K562 (cell line): Measurements from ENCODE around the gene SLC22A23. TPM values are rescaled to one million over a fixed set of nuclear protein-coding genes. Genes with fewer than 3 reads are reported as not detected.

Experiments
- ESRRA ChIP-seq: fragments of 450-650 bp; IDR thresholded peaks from 2 replicates; pipeline ENCODE4 v1.6.1; 2014; ENCODE audit warnings: low read depth, mild to moderate bottlenecking, moderate library complexity, borderline replicate concordance
- ETV1 ChIP-seq: fragments of 450-650 bp; conservative IDR thresholded peaks from 2 replicates; pipeline ENCODE4 v1.6.1; 2016; ENCODE audit warnings: missing genetic modification characterization, control low read depth, low read depth, missing compliant biosample characterization
- RAD51 ChIP-seq: fragments of 450-650 bp; IDR thresholded peaks from 2 replicates; pipeline ENCODE4 v1.7.1; 2016; ENCODE audit warnings: low read depth, mild to moderate bottlenecking, borderline replicate concordance
- ZNF263 ChIP-seq: sonication (generic); formaldehyde crosslinking; IDR thresholded peaks from 2 replicates; pipeline ENCODE4 v1.8.0; 2022; ENCODE audit warnings: mild to moderate bottlenecking, missing genetic modification reagents, borderline replicate concordance
- polyA plus RNA-seq, 8 experiments: library from polyadenylated mRNA; depleted of rRNA in 4 of 8; stranded (reverse) in 5 of 8; unstranded in 3 of 8; fragments of >200 nt; fragmentation: Nextera tagmentation in 2 of 8; fragmentation: Illumina TruSeq in 1 of 8; extraction: Ambion mirVana in 2 of 8; extraction: Trizol in 1 of 8; gene quantifications; 2 replicates each; pipeline versions ENCODE4 v1.2.1 to v1.2.3, GENCODE V29; 2011 to 2014; ENCODE audit warnings: inconsistent platforms in 1 of 8, missing spikeins in 1 of 8
- total RNA-seq, 7 experiments: library from RNA; depleted of rRNA in 6 of 7; stranded (reverse); fragments of >200 nt in 6 of 7; fragmentation: Illumina TruSeq in 2 of 7; extraction: Trizol in 2 of 7; gene quantifications; 2 replicates each; pipeline versions ENCODE4 v1.2.1 to v1.2.3, GENCODE V29; 2011 to 2021; ENCODE audit warnings: low replicate concordance in 1 of 7
- TF ChIP-seq, protein P1 (sequence below): sonication (generic); formaldehyde crosslinking; IDR thresholded peaks from 2 replicates; pipeline ENCODE4 v1.8.1; 2023; ENCODE audit warnings: mild to moderate bottlenecking, missing genetic modification reagents
- TF ChIP-seq, protein P2 (sequence below): fragments of 450-650 bp; IDR thresholded peaks from 2 replicates; pipeline ENCODE4 v1.6.1; 2016; ENCODE audit warnings: mild to moderate bottlenecking, moderate library complexity
- TF ChIP-seq, protein P3 (sequence below): fragments of 450-650 bp; IDR thresholded peaks from 2 replicates; pipeline ENCODE4 v1.6.1; 2016
- TF ChIP-seq, protein P4 (sequence below): sonication (generic); formaldehyde crosslinking; IDR thresholded peaks from 2 replicates; pipeline ENCODE4 v1.9.0; 2022; ENCODE audit warnings: mild to moderate bottlenecking, missing genetic modification reagents

SLC22A23 gene
- total and polyA plus RNA-seq, 9 of the 15 experiments (the other 6 are each of a cell fraction or from before 2014, with no cell fraction given): 0.30 to 8.7 (median 2.5) TPM

DNA sequence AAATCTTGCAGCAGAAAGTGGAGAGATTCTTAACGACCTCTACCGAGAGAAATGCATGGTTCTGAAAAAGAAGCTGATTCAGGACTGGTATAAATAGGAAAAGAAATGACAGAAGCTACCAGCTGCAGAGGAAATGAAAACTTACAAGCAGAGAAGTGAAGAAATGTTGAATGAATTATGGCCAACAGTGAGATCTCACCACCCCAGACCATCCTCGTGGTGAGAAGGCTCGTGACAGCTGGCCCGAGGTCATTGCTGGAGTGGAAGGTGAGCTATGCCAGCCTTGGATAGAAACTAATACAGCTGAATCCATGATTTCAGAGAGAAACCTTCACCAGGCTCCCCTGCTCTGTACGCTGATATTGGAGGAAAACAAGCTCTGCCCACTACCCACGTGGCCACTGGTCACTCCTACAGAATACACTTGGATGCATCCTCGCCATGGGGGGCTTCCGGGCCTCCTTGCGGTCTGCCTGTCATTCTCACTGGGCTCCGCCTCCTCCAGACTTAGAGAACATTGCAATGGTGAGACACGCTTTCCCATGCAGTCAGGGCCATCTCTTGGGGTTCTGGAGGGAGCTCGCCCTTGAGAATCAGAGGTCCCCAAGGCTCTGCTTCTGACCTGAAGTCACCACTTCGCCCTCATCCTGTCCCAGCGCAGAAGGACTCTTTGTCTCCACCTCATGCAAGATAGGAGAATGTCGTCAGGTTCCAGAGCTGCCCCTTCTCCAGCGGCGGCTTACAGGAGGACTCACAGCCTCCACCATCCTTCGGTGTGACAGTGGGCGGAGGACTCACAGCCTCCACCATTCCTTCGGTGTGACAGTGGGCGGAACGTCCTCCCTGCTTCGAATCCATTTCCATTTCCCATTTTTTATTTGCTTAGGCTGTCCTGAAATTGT lies 218.8 kb downstream of the SLC22A23 start (continued):
- TF ChIP-seq, protein P1, sequence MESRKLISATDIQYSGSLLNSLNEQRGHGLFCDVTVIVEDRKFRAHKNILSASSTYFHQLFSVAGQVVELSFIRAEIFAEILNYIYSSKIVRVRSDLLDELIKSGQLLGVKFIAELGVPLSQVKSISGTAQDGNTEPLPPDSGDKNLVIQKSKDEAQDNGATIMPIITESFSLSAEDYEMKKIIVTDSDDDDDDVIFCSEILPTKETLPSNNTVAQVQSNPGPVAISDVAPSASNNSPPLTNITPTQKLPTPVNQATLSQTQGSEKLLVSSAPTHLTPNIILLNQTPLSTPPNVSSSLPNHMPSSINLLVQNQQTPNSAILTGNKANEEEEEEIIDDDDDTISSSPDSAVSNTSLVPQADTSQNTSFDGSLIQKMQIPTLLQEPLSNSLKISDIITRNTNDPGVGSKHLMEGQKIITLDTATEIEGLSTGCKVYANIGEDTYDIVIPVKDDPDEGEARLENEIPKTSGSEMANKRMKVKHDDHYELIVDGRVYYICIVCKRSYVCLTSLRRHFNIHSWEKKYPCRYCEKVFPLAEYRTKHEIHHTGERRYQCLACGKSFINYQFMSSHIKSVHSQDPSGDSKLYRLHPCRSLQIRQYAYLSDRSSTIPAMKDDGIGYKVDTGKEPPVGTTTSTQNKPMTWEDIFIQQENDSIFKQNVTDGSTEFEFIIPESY (CRISPR knock-in tag): peak; percentile 76; the same call in 1 of the 2 replicates
- TF ChIP-seq ESRRA (0 out of 2 replicates have a peak, but pooled peaks have one; percentile 17), ETV1 (0 out of 2 replicates have a peak, but pooled peaks have one; percentile 5), RAD51 (peak; percentile 17; the same call in 1 of the 2 replicates), ZNF263 (CRISPR knock-in tag) (peak; percentile 3; the same call in 1 of the 2 replicates)
- TF ChIP-seq, protein P2, sequence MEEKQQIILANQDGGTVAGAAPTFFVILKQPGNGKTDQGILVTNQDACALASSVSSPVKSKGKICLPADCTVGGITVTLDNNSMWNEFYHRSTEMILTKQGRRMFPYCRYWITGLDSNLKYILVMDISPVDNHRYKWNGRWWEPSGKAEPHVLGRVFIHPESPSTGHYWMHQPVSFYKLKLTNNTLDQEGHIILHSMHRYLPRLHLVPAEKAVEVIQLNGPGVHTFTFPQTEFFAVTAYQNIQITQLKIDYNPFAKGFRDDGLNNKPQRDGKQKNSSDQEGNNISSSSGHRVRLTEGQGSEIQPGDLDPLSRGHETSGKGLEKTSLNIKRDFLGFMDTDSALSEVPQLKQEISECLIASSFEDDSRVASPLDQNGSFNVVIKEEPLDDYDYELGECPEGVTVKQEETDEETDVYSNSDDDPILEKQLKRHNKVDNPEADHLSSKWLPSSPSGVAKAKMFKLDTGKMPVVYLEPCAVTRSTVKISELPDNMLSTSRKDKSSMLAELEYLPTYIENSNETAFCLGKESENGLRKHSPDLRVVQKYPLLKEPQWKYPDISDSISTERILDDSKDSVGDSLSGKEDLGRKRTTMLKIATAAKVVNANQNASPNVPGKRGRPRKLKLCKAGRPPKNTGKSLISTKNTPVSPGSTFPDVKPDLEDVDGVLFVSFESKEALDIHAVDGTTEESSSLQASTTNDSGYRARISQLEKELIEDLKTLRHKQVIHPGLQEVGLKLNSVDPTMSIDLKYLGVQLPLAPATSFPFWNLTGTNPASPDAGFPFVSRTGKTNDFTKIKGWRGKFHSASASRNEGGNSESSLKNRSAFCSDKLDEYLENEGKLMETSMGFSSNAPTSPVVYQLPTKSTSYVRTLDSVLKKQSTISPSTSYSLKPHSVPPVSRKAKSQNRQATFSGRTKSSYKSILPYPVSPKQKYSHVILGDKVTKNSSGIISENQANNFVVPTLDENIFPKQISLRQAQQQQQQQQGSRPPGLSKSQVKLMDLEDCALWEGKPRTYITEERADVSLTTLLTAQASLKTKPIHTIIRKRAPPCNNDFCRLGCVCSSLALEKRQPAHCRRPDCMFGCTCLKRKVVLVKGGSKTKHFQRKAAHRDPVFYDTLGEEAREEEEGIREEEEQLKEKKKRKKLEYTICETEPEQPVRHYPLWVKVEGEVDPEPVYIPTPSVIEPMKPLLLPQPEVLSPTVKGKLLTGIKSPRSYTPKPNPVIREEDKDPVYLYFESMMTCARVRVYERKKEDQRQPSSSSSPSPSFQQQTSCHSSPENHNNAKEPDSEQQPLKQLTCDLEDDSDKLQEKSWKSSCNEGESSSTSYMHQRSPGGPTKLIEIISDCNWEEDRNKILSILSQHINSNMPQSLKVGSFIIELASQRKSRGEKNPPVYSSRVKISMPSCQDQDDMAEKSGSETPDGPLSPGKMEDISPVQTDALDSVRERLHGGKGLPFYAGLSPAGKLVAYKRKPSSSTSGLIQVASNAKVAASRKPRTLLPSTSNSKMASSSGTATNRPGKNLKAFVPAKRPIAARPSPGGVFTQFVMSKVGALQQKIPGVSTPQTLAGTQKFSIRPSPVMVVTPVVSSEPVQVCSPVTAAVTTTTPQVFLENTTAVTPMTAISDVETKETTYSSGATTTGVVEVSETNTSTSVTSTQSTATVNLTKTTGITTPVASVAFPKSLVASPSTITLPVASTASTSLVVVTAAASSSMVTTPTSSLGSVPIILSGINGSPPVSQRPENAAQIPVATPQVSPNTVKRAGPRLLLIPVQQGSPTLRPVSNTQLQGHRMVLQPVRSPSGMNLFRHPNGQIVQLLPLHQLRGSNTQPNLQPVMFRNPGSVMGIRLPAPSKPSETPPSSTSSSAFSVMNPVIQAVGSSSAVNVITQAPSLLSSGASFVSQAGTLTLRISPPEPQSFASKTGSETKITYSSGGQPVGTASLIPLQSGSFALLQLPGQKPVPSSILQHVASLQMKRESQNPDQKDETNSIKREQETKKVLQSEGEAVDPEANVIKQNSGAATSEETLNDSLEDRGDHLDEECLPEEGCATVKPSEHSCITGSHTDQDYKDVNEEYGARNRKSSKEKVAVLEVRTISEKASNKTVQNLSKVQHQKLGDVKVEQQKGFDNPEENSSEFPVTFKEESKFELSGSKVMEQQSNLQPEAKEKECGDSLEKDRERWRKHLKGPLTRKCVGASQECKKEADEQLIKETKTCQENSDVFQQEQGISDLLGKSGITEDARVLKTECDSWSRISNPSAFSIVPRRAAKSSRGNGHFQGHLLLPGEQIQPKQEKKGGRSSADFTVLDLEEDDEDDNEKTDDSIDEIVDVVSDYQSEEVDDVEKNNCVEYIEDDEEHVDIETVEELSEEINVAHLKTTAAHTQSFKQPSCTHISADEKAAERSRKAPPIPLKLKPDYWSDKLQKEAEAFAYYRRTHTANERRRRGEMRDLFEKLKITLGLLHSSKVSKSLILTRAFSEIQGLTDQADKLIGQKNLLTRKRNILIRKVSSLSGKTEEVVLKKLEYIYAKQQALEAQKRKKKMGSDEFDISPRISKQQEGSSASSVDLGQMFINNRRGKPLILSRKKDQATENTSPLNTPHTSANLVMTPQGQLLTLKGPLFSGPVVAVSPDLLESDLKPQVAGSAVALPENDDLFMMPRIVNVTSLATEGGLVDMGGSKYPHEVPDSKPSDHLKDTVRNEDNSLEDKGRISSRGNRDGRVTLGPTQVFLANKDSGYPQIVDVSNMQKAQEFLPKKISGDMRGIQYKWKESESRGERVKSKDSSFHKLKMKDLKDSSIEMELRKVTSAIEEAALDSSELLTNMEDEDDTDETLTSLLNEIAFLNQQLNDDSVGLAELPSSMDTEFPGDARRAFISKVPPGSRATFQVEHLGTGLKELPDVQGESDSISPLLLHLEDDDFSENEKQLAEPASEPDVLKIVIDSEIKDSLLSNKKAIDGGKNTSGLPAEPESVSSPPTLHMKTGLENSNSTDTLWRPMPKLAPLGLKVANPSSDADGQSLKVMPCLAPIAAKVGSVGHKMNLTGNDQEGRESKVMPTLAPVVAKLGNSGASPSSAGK: peak; percentile 26; the same call in 1 of the 2 replicates
- TF ChIP-seq, protein P3, sequence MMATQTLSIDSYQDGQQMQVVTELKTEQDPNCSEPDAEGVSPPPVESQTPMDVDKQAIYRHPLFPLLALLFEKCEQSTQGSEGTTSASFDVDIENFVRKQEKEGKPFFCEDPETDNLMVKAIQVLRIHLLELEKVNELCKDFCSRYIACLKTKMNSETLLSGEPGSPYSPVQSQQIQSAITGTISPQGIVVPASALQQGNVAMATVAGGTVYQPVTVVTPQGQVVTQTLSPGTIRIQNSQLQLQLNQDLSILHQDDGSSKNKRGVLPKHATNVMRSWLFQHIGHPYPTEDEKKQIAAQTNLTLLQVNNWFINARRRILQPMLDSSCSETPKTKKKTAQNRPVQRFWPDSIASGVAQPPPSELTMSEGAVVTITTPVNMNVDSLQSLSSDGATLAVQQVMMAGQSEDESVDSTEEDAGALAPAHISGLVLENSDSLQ: peak; percentile 61; the same call in 1 of the 2 replicates
- TF ChIP-seq, protein P4, sequence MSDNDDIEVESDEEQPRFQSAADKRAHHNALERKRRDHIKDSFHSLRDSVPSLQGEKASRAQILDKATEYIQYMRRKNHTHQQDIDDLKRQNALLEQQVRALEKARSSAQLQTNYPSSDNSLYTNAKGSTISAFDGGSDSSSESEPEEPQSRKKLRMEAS (CRISPR knock-in tag): peak; percentile 37; the same call in 1 of the 2 replicates
